HL-60/S4 treated with phorbol 12-myristate 13-acetate at 8.2 ng/mL for 4 days and 3 days (cell line): ENCODE measurements around the gene LAMB2.

Source experiments
- in situ Hi-C: fragments of 300-500 bp; cut with MboI; formaldehyde crosslinking; loops from 2 replicates; pipeline ENCODE4 v1.15.0; 2022; ENCODE audit warnings: low sequenced_read_pairs

The LAMB2 gene

GRCh38 chr3:49161808-49162530 is 29.1 kb upstream of the LAMB2 start:
- in situ Hi-C loops, result no loop called here

GRCh38 chr3:49161197-49161596 is 28.3 kb upstream of the LAMB2 start:
- in situ Hi-C loops, result no loop called here

GRCh38 chr3:49158792-49159191 is 25.9 kb upstream of the LAMB2 start:
- in situ Hi-C loops, result no loop called here

GRCh38 chr3:49158103-49158709 is 25.4 kb upstream of the LAMB2 start:
- in situ Hi-C loops, result no loop called here

GRCh38 chr3:49157289-49157688 is 24.4 kb upstream of the LAMB2 start:
- in situ Hi-C loops, result no loop called here

GRCh38 chr3:49153349-49153912 is 20.6 kb upstream of the LAMB2 start:
- in situ Hi-C loops, result no loop called here

- in situ Hi-C loops, result no loop called here
Measured at GRCh38 chr3:49151610-49152009, 18.8 kb upstream of the LAMB2 start.

- in situ Hi-C loops, result no loop called here
Measured at GRCh38 chr3:49148159-49148558, 15.3 kb upstream of the LAMB2 start.

GRCh38 chr3:49140080-49140479 is 7.2 kb upstream of the LAMB2 start:
- in situ Hi-C loops, result no loop called here

GRCh38 chr3:49135499-49135898 is 2.6 kb upstream of the LAMB2 start:
- in situ Hi-C loops, result no loop called here

- in situ Hi-C loops, result no loop called here
Measured at GRCh38 chr3:49134471-49135265, 1.8 kb upstream of the LAMB2 start.

GRCh38 chr3:49133226-49133951 is 539 bp upstream of the LAMB2 start:
- in situ Hi-C loops, result no loop called here

GRCh38 chr3:49132073-49132436 is 795 bp downstream of the LAMB2 start:
- in situ Hi-C loops, result no loop called here

- in situ Hi-C loops, result no loop called here
Measured at GRCh38 chr3:49131576-49131975, 1.3 kb downstream of the LAMB2 start.

GRCh38 chr3:49131040-49131439 is 1.8 kb downstream of the LAMB2 start:
- in situ Hi-C loops, result no loop called here

GRCh38 chr3:49124991-49125670 is 7.7 kb downstream of the LAMB2 start:
- in situ Hi-C loops, result no loop called here

GRCh38 chr3:49124203-49124602 is 8.6 kb downstream of the LAMB2 start:
- in situ Hi-C loops, result no loop called here

GRCh38 chr3:49123687-49124086 is 9.2 kb downstream of the LAMB2 start:
- in situ Hi-C loops, result no loop called here

GRCh38 chr3:49122886-49123545 is 9.8 kb downstream of the LAMB2 start:
- in situ Hi-C loops, result no loop called here

GRCh38 chr3:49122451-49122850 is 10.4 kb downstream of the LAMB2 start:
- in situ Hi-C loops, result no loop called here
